HCT116 (cell line): ENCODE data around the gene EXD3. TPM values are rescaled to one million over a fixed set of nuclear protein-coding genes. Genes with fewer than 3 reads are reported as not detected.

Source experiments
- ATAC-seq: fragments of 200-7000 bp; cut with Tn5 transposase; 2 replicates; pipeline ENCODE4 v1.9.1; 2020; ENCODE audit warnings: mild to moderate bottlenecking, moderate library complexity
- BruUV-seq: library from RNA; stranded (reverse); fragments of 400-500 nt; replicated peaks from 2 replicates; lab custom pipeline; 2021; lab: Mats Ljungman, UMichigan
- CTCF ChIA-PET: fragments of 300-600 bp; sonication (Branson Sonifier 250); formaldehyde crosslinking; loops from one replicate; lab custom pipeline; 2021; ENCODE audit warnings: antibody characterized with exemption; lab: Charles Lee
- POLR2A ChIA-PET: fragments of 300-600, 350-600 bp; sonication (Branson Sonifier 250); formaldehyde crosslinking; loops from one replicate; lab custom pipeline; 2021; ENCODE audit warnings: antibody characterized with exemption; lab: Charles Lee
- RAD21 ChIA-PET, 2 experiments: fragments of 300-600 bp; sonication (Branson Sonifier 250); formaldehyde crosslinking; loops; one replicate each; lab custom pipeline; 2023; ENCODE audit warnings: low total read pairs in 2 of 2; ENCODE audit not compliant: uncharacterized antibody in 2 of 2, unreplicated experiment in 2 of 2, low non-redundant PET in 1 of 2; lab: Charles Lee
- DNase-seq: peaks from one replicate; pipeline ENCODE4 v3.0.0-alpha.2; 2010; ENCODE audit warnings: low read depth, low spot score
- H2AFZ ChIP-seq: fragments of 200-600 bp; shearing (Covaris generic), sonication (generic); 2 replicates; pipeline ENCODE4 v1.6.1; 2017; ENCODE audit warnings: low read depth, mixed run types, mixed read lengths, antibody characterized with exemption, low read length; ENCODE audit not compliant: poor library complexity, severe bottlenecking
- H3K27ac ChIP-seq: 2 replicates; pipeline ENCODE4 v1.5.1; 2012; ENCODE audit warnings: low read depth, low read length
- H3K27me3 ChIP-seq: fragments of 200-600 bp; sonication (generic); 2 replicates; pipeline ENCODE4 v1.6.1; 2016; ENCODE audit warnings: mixed run types, low read length, mixed read lengths; ENCODE audit not compliant: insufficient read depth
- H3K36me3 ChIP-seq, 2 experiments: fragments of 200-500 bp in 1 of 2; fragments of 200-600 bp in 1 of 2; sonication (Bioruptor generic) in 1 of 2; sonication (generic) in 1 of 2; 2 replicates each; pipeline versions ENCODE4 v1.5.1 to v1.6.1; 2014 to 2016; ENCODE audit warnings: low read length in 2 of 2, inconsistent platforms in 1 of 2, mixed read lengths in 1 of 2, mixed run types in 1 of 2; ENCODE audit not compliant: insufficient read depth in 2 of 2, control insufficient read depth in 1 of 2
- H3K4me1 ChIP-seq, 2 experiments: fragments of 200-600 bp in 1 of 2; sonication (generic) in 1 of 2; 2 replicates each; pipeline versions ENCODE4 v1.5.1 to v1.6.1; 2012 to 2017; ENCODE audit warnings: low read length in 2 of 2, inconsistent platforms in 1 of 2, mild to moderate bottlenecking in 1 of 2, mixed read lengths in 1 of 2, mixed run types in 1 of 2, moderate library complexity in 1 of 2; ENCODE audit not compliant: insufficient read depth in 2 of 2, control insufficient read depth in 1 of 2
- H3K4me2 ChIP-seq: fragments of 200-600 bp; sonication (generic); 2 replicates; pipeline ENCODE4 v1.6.1; 2017; ENCODE audit warnings: mixed run types, low read length, mixed read lengths
- H3K4me3 ChIP-seq, 2 experiments: fragments of 200-600 bp in 1 of 2; sonication (generic) in 1 of 2; replicated peaks in 1 of 2; 2 replicates each; pipeline ENCODE4 v1.5.1; 2011 to 2016; ENCODE audit warnings: low read length in 2 of 2, control low read depth in 1 of 2, low read depth in 1 of 2, mild to moderate bottlenecking in 1 of 2, mixed read lengths in 1 of 2, mixed run types in 1 of 2
- H3K79me2 ChIP-seq: fragments of 200-600 bp; sonication (generic); 2 replicates; pipeline ENCODE4 v1.6.1; 2017; ENCODE audit warnings: mild to moderate bottlenecking, mixed run types, low read length, moderate library complexity, mixed read lengths; ENCODE audit not compliant: insufficient read depth
- H3K9ac ChIP-seq: fragments of 200-600 bp; sonication (generic); 2 replicates; pipeline ENCODE4 v1.6.1; 2016; ENCODE audit warnings: low read length, mixed read lengths
- H3K9me2 ChIP-seq: fragments of 200-600 bp; sonication (generic), shearing (Covaris generic); 2 replicates; pipeline ENCODE4 v1.6.1; 2017; ENCODE audit warnings: mixed run types, mild to moderate bottlenecking, moderate library complexity; ENCODE audit not compliant: insufficient read depth
- H3K9me3 ChIP-seq, 2 experiments: fragments of 200-500 bp in 1 of 2; fragments of 200-600 bp in 1 of 2; sonication (Bioruptor generic) in 1 of 2; sonication (generic) in 1 of 2; 2 replicates each; pipeline ENCODE4 v1.6.1; 2014 to 2017; ENCODE audit warnings: low read length in 2 of 2, mixed read lengths in 2 of 2, inconsistent platforms in 1 of 2, low read depth in 1 of 2, mild to moderate bottlenecking in 1 of 2, mixed run types in 1 of 2, moderate library complexity in 1 of 2; ENCODE audit not compliant: control insufficient read depth in 1 of 2, insufficient read depth in 1 of 2
- H4K20me1 ChIP-seq: fragments of 200-600 bp; sonication (generic), shearing (Covaris generic); 2 replicates; pipeline ENCODE4 v1.6.1; 2017; ENCODE audit warnings: mixed run types, mild to moderate bottlenecking, moderate library complexity; ENCODE audit not compliant: insufficient read depth
- EGR1 ChIP-seq: IDR thresholded peaks from 2 replicates; pipeline ENCODE4 v1.6.1; 2012; ENCODE audit warnings: low read depth
- ELF1 ChIP-seq: IDR thresholded peaks from 2 replicates; pipeline ENCODE4 v1.6.1; 2012; ENCODE audit warnings: low read depth, borderline replicate concordance
- FOSL1 ChIP-seq: IDR thresholded peaks from 2 replicates; pipeline ENCODE4 v1.6.1; 2012; ENCODE audit warnings: low read depth
- JUND ChIP-seq: IDR thresholded peaks from 2 replicates; pipeline ENCODE4 v1.6.1; 2012
- MAX ChIP-seq: IDR thresholded peaks from 2 replicates; pipeline ENCODE4 v1.6.1; 2012
- POLR2A ChIP-seq: IDR thresholded peaks from 2 replicates; pipeline ENCODE4 v1.7.0; 2011; ENCODE audit warnings: borderline replicate concordance; ENCODE audit not compliant: insufficient read depth, insufficient read length; ENCODE audit errors: extremely low read depth
- POLR2AphosphoS5 ChIP-seq: IDR thresholded peaks from 2 replicates; pipeline ENCODE4 v1.6.1; 2011; ENCODE audit warnings: mild to moderate bottlenecking, low read depth, low read length, moderate library complexity
- SRF ChIP-seq: IDR thresholded peaks from 2 replicates; pipeline ENCODE4 v1.6.1; 2012; ENCODE audit warnings: low read depth
- TCF7L2 ChIP-seq: IDR thresholded peaks from 2 replicates; pipeline ENCODE4 v1.7.0; 2011; ENCODE audit warnings: borderline replicate concordance, inconsistent platforms; ENCODE audit not compliant: insufficient read depth, insufficient read length; ENCODE audit errors: extremely low read depth
- ZFX ChIP-seq: fragments of 450-650 bp; IDR thresholded peaks from 2 replicates; pipeline ENCODE4 v1.6.1; 2017
- ZNF274 ChIP-seq: fragments of 200-500 bp; sonication (Bioruptor generic); IDR thresholded peaks from 2 replicates; pipeline ENCODE4 v1.6.1; 2014; ENCODE audit warnings: mild to moderate bottlenecking, low read depth, low read length, inconsistent platforms
- intact Hi-C: fragments of 100-400 bp; cut with micrococcal nuclease; formaldehyde crosslinking; loops from 2 replicates; pipeline ENCODE4 v1.10.0; 2022
- total RNA-seq: library from RNA; stranded (reverse); gene quantifications from one replicate; pipeline ENCODE4 v1.2.1, GENCODE V29; 2021; ENCODE audit not compliant: unreplicated experiment
- TF ChIP-seq, protein P1 (sequence below): IDR thresholded peaks from 2 replicates; pipeline ENCODE4 v1.6.1; 2011; ENCODE audit warnings: mild to moderate bottlenecking, low read length, moderate library complexity; ENCODE audit not compliant: insufficient replicate concordance; ENCODE audit errors: extremely low read depth
- TF ChIP-seq, protein P2 (sequence below): IDR thresholded peaks from 2 replicates; pipeline ENCODE4 v1.6.1; 2012; ENCODE audit warnings: low read depth

Gene EXD3
- total RNA-seq, 1 experiment from 2014 or later: 25.4 TPM

DNA sequence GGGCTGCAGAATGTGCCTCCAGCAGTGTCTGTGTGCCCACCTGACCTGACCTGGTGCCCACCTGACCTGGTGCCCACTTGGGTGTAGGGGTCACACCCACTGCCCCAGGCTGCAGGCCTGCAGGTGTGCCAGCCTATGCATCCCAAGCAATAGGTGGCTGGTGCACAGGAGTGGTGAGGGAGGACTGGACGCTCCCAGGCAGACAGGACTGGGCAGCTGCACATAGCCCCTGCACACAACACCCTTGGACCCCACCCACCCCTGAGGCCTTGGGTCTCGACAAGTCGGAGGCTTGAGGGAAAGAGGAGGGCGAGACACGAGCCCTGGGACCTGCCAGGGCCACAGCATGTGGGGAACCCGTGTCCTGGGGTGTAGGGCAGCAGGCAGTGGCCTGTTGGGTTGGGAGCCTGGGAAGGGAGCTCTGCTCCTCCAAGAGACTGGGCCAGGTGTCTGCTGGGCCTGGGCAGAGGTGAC is 110.1 kb downstream of the EXD3 start:
- CTCF ChIA-PET: interaction anchor here (2.2 kb wide), 1 partner anchor 11 kb away, joined by 5 read pairs; the partner anchor contains the start of gene NRARP

DNA sequence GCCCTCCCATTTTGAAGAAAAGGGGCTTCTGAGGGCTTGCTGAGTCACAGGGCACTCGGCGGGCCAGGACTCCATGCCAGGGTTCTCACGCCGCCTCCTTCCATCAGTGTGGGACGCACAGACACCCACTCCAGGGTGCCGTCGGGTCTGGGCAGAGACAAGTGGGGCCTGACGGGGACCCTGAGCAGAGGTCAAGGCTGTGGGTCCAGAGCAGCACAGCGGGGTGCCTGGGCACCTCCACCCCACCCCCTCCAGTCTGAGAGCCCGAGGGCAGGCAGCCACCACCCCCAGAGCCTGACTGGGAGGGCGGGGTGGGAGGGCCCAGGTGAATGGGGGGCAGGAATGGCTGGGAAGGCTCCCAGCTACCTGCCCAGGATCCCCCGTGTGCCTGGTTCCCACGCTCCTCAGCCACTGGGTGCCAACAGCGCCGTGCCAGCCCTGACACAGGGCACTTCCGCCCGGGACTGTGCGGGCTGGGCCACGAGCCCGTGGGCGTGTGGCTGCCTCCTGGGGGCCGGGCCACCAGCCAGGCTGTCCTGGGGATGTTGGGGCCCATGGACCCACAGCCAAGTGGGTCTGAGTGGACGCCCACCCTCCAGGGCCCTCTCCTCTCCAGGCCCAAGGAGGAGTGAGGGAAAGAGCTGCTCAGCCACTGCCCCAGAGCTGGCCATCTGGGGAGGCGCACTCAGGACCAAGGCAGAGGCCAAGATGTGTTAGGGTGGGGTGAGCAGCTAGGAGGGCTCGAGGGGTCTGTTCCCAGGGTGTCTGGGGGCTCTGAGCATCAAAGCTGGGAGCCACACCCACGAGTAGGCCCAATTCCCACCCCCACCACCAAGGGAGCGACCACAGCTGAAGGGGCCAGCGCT is 110.7 kb downstream of the EXD3 start:
- no peak for ATAC-seq
- TF ChIP-seq, protein P1, sequence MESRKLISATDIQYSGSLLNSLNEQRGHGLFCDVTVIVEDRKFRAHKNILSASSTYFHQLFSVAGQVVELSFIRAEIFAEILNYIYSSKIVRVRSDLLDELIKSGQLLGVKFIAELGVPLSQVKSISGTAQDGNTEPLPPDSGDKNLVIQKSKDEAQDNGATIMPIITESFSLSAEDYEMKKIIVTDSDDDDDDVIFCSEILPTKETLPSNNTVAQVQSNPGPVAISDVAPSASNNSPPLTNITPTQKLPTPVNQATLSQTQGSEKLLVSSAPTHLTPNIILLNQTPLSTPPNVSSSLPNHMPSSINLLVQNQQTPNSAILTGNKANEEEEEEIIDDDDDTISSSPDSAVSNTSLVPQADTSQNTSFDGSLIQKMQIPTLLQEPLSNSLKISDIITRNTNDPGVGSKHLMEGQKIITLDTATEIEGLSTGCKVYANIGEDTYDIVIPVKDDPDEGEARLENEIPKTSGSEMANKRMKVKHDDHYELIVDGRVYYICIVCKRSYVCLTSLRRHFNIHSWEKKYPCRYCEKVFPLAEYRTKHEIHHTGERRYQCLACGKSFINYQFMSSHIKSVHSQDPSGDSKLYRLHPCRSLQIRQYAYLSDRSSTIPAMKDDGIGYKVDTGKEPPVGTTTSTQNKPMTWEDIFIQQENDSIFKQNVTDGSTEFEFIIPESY: no peak
- TF ChIP-seq EGR1 (no peak), POLR2A (no peak), TCF7L2 (no peak), SRF (no peak), POLR2AphosphoS5 (no peak), ELF1 (no peak)
- TF ChIP-seq, protein P2, sequence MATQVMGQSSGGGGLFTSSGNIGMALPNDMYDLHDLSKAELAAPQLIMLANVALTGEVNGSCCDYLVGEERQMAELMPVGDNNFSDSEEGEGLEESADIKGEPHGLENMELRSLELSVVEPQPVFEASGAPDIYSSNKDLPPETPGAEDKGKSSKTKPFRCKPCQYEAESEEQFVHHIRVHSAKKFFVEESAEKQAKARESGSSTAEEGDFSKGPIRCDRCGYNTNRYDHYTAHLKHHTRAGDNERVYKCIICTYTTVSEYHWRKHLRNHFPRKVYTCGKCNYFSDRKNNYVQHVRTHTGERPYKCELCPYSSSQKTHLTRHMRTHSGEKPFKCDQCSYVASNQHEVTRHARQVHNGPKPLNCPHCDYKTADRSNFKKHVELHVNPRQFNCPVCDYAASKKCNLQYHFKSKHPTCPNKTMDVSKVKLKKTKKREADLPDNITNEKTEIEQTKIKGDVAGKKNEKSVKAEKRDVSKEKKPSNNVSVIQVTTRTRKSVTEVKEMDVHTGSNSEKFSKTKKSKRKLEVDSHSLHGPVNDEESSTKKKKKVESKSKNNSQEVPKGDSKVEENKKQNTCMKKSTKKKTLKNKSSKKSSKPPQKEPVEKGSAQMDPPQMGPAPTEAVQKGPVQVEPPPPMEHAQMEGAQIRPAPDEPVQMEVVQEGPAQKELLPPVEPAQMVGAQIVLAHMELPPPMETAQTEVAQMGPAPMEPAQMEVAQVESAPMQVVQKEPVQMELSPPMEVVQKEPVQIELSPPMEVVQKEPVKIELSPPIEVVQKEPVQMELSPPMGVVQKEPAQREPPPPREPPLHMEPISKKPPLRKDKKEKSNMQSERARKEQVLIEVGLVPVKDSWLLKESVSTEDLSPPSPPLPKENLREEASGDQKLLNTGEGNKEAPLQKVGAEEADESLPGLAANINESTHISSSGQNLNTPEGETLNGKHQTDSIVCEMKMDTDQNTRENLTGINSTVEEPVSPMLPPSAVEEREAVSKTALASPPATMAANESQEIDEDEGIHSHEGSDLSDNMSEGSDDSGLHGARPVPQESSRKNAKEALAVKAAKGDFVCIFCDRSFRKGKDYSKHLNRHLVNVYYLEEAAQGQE: no peak

More for the DNA sequence above, 110.1 kb downstream of the EXD3 start:
- no peaks in the 10 kb centered on the region for H3K27me3 ChIP-seq
- H3K27ac ChIP-seq: no peak overlapping the region
- POLR2A ChIA-PET: interaction anchor here (3.8 kb wide), 1 partner anchor 11 kb away, joined by 24 read pairs; the partner anchor contains the start of gene NRARP
- H3K36me3 ChIP-seq: no peaks in the 10 kb centered on the region
- RAD21 ChIA-PET: no interaction called here
- no peaks in the 10 kb centered on the region for H3K9me3 ChIP-seq
- no peaks in the 10 kb centered on the region for H3K9me2 ChIP-seq
- TF ChIP-seq JUND (no peak), EGR1 (no peak), MAX (no peak), FOSL1 (no peak), ZNF274 (no peak), ZFX (no peak), ELF1 (no peak)
- TF ChIP-seq, all 23 proteins: peak for 0
- H3K4me1 ChIP-seq: peaks cover 34 to 57% of the 10 kb centered on the region in 2 experiments
- no peak for DNase-seq
- ATAC-seq: no peak
- H3K79me2 ChIP-seq: no peaks in the 10 kb centered on the region
- intact Hi-C loops: no loop called here
- H3K4me3 ChIP-seq: no peak overlapping the region
- H3K4me2 ChIP-seq: peak overlapping the region; percentile 27; the same call in 1 of the 2 replicates
- H4K20me1 ChIP-seq: no peaks in the 10 kb centered on the region
- no peak overlapping the region for H3K9ac ChIP-seq
- no peak overlapping the region for H2AFZ ChIP-seq
- BruUV-seq: no TSS peak

More for the DNA sequence above, 110.7 kb downstream of the EXD3 start:
- peak overlapping the region; percentile 76 for H3K4me2 ChIP-seq
- ChIA-PET POLR2A (interaction anchor here (3.8 kb wide), 1 partner anchor 10 kb away, joined by 24 read pairs; the partner anchor contains the start of gene NRARP), RAD21 (no interaction called here), CTCF (interaction anchor here (2.2 kb wide), 1 partner anchor 11 kb away, joined by 9 read pairs; the partner anchor contains the start of gene NRARP)
- H3K36me3 ChIP-seq: no peaks in the 10 kb centered on the region
- H4K20me1 ChIP-seq: no peaks in the 10 kb centered on the region
- intact Hi-C loops: no loop called here
- no peaks in the 10 kb centered on the region for H3K9me3 ChIP-seq
- H2AFZ ChIP-seq: no peak overlapping the region
- H3K79me2 ChIP-seq: no peaks in the 10 kb centered on the region
- peaks cover 34 to 57% of the 10 kb centered on the region in 2 experiments for H3K4me1 ChIP-seq
- no peaks in the 10 kb centered on the region for H3K27me3 ChIP-seq
- H3K4me3 ChIP-seq: peak overlapping the region in 1 of 2 experiments; percentile 24; a peak in 1 of 4 replicates
- no peak for DNase-seq
- H3K27ac ChIP-seq: peak overlapping the region; percentile 83
- H3K9me2 ChIP-seq: no peaks in the 10 kb centered on the region
- BruUV-seq: no TSS peak
- H3K9ac ChIP-seq: peak overlapping the region; percentile 64
